SK-N-SH (cell line): Measurements from ENCODE around the gene CHSY3. TPM values are rescaled to one million over a fixed set of nuclear protein-coding genes. Genes with fewer than 3 reads are reported as not detected.

Source experiments
- CTCF ChIA-PET: fragments of 300-600, 350-600 bp; formaldehyde crosslinking; extraction: SDS; loops from one replicate; lab custom pipeline; 2021; lab: Yijun Ruan, JAX
- POLR2A ChIA-PET: fragments of 350-600 bp; sonication (Branson Sonifier 250); formaldehyde crosslinking; extraction: SDS; loops from one replicate; lab custom pipeline; 2020; ENCODE audit warnings: antibody characterized with exemption, inconsistent platforms; lab: Yijun Ruan, JAX
- DNase-seq: peaks from one replicate; pipeline ENCODE4 v3.0.0; 2012
- H2AFZ ChIP-seq: fragments of 200-600 bp; sonication (generic); 2 replicates; pipeline ENCODE4 v1.8.1; 2016; ENCODE audit warnings: antibody characterized with exemption, mild to moderate bottlenecking, low read depth
- H3F3A ChIP-seq: fragments of 200-600 bp; sonication (generic); replicated peaks from 2 replicates; pipeline ENCODE3; 2016; ENCODE audit warnings: antibody characterized with exemption, mild to moderate bottlenecking; ENCODE audit not compliant: insufficient read depth
- H3K27ac ChIP-seq, 2 experiments: fragments of 200-500 bp in 1 of 2; fragments of 200-600 bp in 1 of 2; sonication (Bioruptor generic) in 1 of 2; sonication (generic), shearing (Covaris generic) in 1 of 2; 2 replicates each; pipeline versions ENCODE4 v1.5.1 to v1.6.1; 2014 to 2016; ENCODE audit warnings: low read depth in 2 of 2, inconsistent platforms in 1 of 2, low read length in 1 of 2, mild to moderate bottlenecking in 1 of 2, mixed read lengths in 1 of 2
- H3K27me3 ChIP-seq: fragments of 200-600 bp; sonication (generic), shearing (Covaris generic); 2 replicates; pipeline ENCODE4 v1.6.1; 2016; ENCODE audit warnings: mixed run types; ENCODE audit not compliant: insufficient read depth
- H3K36me3 ChIP-seq, 2 experiments: fragments of 200-500 bp in 1 of 2; fragments of 200-600 bp in 1 of 2; sonication (Bioruptor generic) in 1 of 2; sonication (generic) in 1 of 2; replicated peaks in 1 of 2; 2 replicates each; pipeline versions ENCODE3 to v1.5.1; 2014 to 2016; ENCODE audit warnings: low read length in 1 of 2, mild to moderate bottlenecking in 1 of 2; ENCODE audit not compliant: insufficient read depth in 2 of 2, control insufficient read depth in 1 of 2
- H3K4me1 ChIP-seq, 2 experiments: fragments of 200-500 bp in 1 of 2; fragments of 200-600 bp in 1 of 2; sonication (Bioruptor generic) in 1 of 2; sonication (generic), shearing (Covaris generic) in 1 of 2; 2 replicates each; pipeline versions ENCODE4 v1.5.1 to v1.6.1; 2014 to 2016; ENCODE audit warnings: low read depth in 1 of 2, low read length in 1 of 2, mixed run types in 1 of 2; ENCODE audit not compliant: insufficient read depth in 2 of 2, control insufficient read depth in 1 of 2
- H3K4me2 ChIP-seq: fragments of 200-600 bp; sonication (generic), shearing (Covaris generic); 2 replicates; pipeline ENCODE4 v1.6.1; 2017; ENCODE audit warnings: mixed run types
- H3K4me3 ChIP-seq, 2 experiments: fragments of 200-500 bp in 1 of 2; fragments of 200-600 bp in 1 of 2; sonication (Bioruptor generic) in 1 of 2; sonication (generic), shearing (Covaris generic) in 1 of 2; 2 replicates each; pipeline versions ENCODE4 v1.5.1 to v1.8.1; 2014 to 2016; ENCODE audit warnings: low read depth in 2 of 2, inconsistent platforms in 1 of 2, low read length in 1 of 2, mild to moderate bottlenecking in 1 of 2, mixed read lengths in 1 of 2, moderate library complexity in 1 of 2
- H3K79me2 ChIP-seq: fragments of 200-600 bp; sonication (generic); 2 replicates; pipeline ENCODE4 v1.8.1; 2017; ENCODE audit warnings: mild to moderate bottlenecking; ENCODE audit not compliant: insufficient read depth
- H3K9ac ChIP-seq: fragments of 200-600 bp; sonication (generic); 2 replicates; pipeline ENCODE4 v1.6.1; 2017; ENCODE audit warnings: mixed run types
- H3K9me2 ChIP-seq: fragments of 200-600 bp; sonication (generic); 2 replicates; pipeline ENCODE4 v1.6.1; 2017; ENCODE audit warnings: mixed run types
- H3K9me3 ChIP-seq: fragments of 200-600 bp; sonication (generic); 2 replicates; pipeline ENCODE4 v1.6.1; 2017; ENCODE audit warnings: mixed run types, mild to moderate bottlenecking, moderate library complexity
- H4K20me1 ChIP-seq: fragments of 200-600 bp; sonication (generic); 2 replicates; pipeline ENCODE4 v1.6.1; 2017; ENCODE audit warnings: mild to moderate bottlenecking, mixed run types; ENCODE audit not compliant: insufficient read depth
- CHD2 ChIP-seq: fragments of 150-350 bp; IDR thresholded peaks from 2 replicates; pipeline ENCODE4 v1.6.1; 2018; ENCODE audit warnings: low read length; ENCODE audit not compliant: partially characterized antibody
- ELF1 ChIP-seq: IDR thresholded peaks from 2 replicates; pipeline ENCODE4 v1.4.0; 2012
- EP300 ChIP-seq, 2 experiments: IDR thresholded peaks; 2 replicates each; pipeline versions ENCODE4 v1.4.0 to v1.6.1; 2012; ENCODE audit warnings: borderline replicate concordance in 1 of 2, low read depth in 1 of 2, low read length in 1 of 2
- FOSL2 ChIP-seq: IDR thresholded peaks from 2 replicates; pipeline ENCODE4 v1.4.0; 2012; ENCODE audit warnings: low read depth, mild to moderate bottlenecking, moderate library complexity, borderline replicate concordance
- FOXJ3 ChIP-seq: sonication (generic); formaldehyde crosslinking; IDR thresholded peaks from 2 replicates; pipeline ENCODE4 v1.5.1; 2020; ENCODE audit warnings: mild to moderate bottlenecking, missing genetic modification reagents
- FOXM1 ChIP-seq: IDR thresholded peaks from 2 replicates; pipeline ENCODE4 v1.4.0; 2012; ENCODE audit warnings: low read depth, mild to moderate bottlenecking
- GATA2 ChIP-seq: sonication (generic); formaldehyde crosslinking; IDR thresholded peaks from 2 replicates; pipeline ENCODE4 v1.5.0; 2020; ENCODE audit warnings: mild to moderate bottlenecking, missing genetic modification reagents
- JUND ChIP-seq: IDR thresholded peaks from 2 replicates; pipeline ENCODE4 v1.4.0; 2012
- MEF2A ChIP-seq: IDR thresholded peaks from 2 replicates; pipeline ENCODE4 v1.4.0; 2012; ENCODE audit warnings: low read depth, borderline replicate concordance
- MXI1 ChIP-seq: IDR thresholded peaks from 2 replicates; pipeline ENCODE4 v1.6.1; 2012; ENCODE audit warnings: mild to moderate bottlenecking, low read depth, low read length, improper control_type of control experiment
- POLR2AphosphoS5 ChIP-seq: IDR thresholded peaks from 2 replicates; pipeline ENCODE4 v1.6.1; 2012; ENCODE audit warnings: low read depth, low read length
- RFX5 ChIP-seq: IDR thresholded peaks from 2 replicates; pipeline ENCODE4 v1.6.1; 2012; ENCODE audit warnings: mild to moderate bottlenecking, improper control_type of control experiment, low read length
- SIN3A ChIP-seq: IDR thresholded peaks from 2 replicates; pipeline ENCODE4 v1.6.1; 2012; ENCODE audit warnings: low read depth, mild to moderate bottlenecking, low read length, moderate library complexity, borderline replicate concordance
- SMC3 ChIP-seq: IDR thresholded peaks from 2 replicates; pipeline ENCODE4 v1.6.1; 2012; ENCODE audit warnings: low read depth, low read length, improper control_type of control experiment
- TAF1 ChIP-seq: IDR thresholded peaks from 2 replicates; pipeline ENCODE4 v1.6.1; 2012; ENCODE audit warnings: low read depth, mild to moderate bottlenecking, low read length, moderate library complexity, borderline replicate concordance
- YY1 ChIP-seq: IDR thresholded peaks from 2 replicates; pipeline ENCODE4 v1.4.0; 2012; ENCODE audit warnings: low read depth, mild to moderate bottlenecking
- WGBS: methylation state at CpG from one replicate; pipeline ENCODE4 v1.1.6; 2017; ENCODE audit warnings: low lambda C conversion rate; 5-methylcytosine and 5-hydroxymethylcytosine counted together
- polyA plus RNA-seq, 3 experiments: library from polyadenylated mRNA; depleted of rRNA; stranded (reverse); fragments of >200 nt; gene quantifications; 2 replicates each; pipeline ENCODE4 v1.2.3, GENCODE V29; 2012
- TF ChIP-seq, protein P1 (sequence below): IDR thresholded peaks from 2 replicates; pipeline ENCODE4 v1.6.1; 2012; ENCODE audit warnings: mild to moderate bottlenecking, low read depth, low read length, moderate library complexity
- TF ChIP-seq, protein P2 (sequence below): fragments of 150-350 bp; IDR thresholded peaks from 2 replicates; pipeline ENCODE4 v1.6.1; 2017; ENCODE audit warnings: antibody characterized with exemption, low read length, low read depth, borderline replicate concordance
- TF ChIP-seq, protein P3 (sequence below): IDR thresholded peaks from 2 replicates; pipeline ENCODE4; 2012

Gene CHSY3
- polyA plus RNA-seq, 1 of the 3 experiments (the other 2 are of a cell fraction), result not detected

DNA sequence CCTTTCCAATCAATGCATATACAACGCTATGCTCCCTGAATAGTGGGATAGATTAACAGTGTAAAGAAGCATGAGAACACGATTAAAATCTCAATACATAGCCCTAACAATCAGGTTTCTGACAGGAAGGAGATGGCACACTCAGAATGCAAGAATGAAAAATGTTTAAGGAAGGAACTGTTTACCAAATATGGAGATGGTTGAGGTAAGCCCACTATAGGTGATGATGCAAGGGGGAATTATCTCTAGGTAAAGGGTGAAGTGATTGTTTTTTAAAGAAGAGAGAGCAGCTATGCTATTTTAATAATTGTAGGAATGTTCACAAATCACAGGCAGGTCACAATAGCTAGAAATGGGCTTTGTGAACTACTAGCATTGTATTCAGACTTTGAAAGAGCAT lies 302.4 kb downstream of the CHSY3 start:
- TF ChIP-seq YY1 (no peak), FOXJ3 (CRISPR knock-in tag) (no peak), MEF2A (no peak), SMC3 (no peak), CHD2 (no peak), POLR2AphosphoS5 (no peak), FOSL2 (no peak), SIN3A (no peak)
- TF ChIP-seq, protein P1, sequence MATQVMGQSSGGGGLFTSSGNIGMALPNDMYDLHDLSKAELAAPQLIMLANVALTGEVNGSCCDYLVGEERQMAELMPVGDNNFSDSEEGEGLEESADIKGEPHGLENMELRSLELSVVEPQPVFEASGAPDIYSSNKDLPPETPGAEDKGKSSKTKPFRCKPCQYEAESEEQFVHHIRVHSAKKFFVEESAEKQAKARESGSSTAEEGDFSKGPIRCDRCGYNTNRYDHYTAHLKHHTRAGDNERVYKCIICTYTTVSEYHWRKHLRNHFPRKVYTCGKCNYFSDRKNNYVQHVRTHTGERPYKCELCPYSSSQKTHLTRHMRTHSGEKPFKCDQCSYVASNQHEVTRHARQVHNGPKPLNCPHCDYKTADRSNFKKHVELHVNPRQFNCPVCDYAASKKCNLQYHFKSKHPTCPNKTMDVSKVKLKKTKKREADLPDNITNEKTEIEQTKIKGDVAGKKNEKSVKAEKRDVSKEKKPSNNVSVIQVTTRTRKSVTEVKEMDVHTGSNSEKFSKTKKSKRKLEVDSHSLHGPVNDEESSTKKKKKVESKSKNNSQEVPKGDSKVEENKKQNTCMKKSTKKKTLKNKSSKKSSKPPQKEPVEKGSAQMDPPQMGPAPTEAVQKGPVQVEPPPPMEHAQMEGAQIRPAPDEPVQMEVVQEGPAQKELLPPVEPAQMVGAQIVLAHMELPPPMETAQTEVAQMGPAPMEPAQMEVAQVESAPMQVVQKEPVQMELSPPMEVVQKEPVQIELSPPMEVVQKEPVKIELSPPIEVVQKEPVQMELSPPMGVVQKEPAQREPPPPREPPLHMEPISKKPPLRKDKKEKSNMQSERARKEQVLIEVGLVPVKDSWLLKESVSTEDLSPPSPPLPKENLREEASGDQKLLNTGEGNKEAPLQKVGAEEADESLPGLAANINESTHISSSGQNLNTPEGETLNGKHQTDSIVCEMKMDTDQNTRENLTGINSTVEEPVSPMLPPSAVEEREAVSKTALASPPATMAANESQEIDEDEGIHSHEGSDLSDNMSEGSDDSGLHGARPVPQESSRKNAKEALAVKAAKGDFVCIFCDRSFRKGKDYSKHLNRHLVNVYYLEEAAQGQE, result no peak
- Histone ChIP-seq H3K4me2 (no peak overlapping the region), H2AFZ (no peak overlapping the region), H3K27ac (no peak overlapping the region), H3K4me1 (no peaks in the 10 kb centered on the region), H3K27me3 (no peaks in the 10 kb centered on the region), H3K9me3 (no peaks in the 10 kb centered on the region), H3K79me2 (no peaks in the 10 kb centered on the region), H3K4me3 (no peak overlapping the region), H3K9ac (no peak overlapping the region), H3F3A (no peaks in the 10 kb centered on the region), H3K9me2 (no peaks in the 10 kb centered on the region), H3K36me3 (no peaks in the 10 kb centered on the region), H4K20me1 (no peaks in the 10 kb centered on the region)
- 0% methylated on average over 2 of the region's 2 CpGs for WGBS
- CTCF ChIA-PET, result no interaction called here
- POLR2A ChIA-PET, result no interaction called here
- DNase-seq, result no peak

DNA sequence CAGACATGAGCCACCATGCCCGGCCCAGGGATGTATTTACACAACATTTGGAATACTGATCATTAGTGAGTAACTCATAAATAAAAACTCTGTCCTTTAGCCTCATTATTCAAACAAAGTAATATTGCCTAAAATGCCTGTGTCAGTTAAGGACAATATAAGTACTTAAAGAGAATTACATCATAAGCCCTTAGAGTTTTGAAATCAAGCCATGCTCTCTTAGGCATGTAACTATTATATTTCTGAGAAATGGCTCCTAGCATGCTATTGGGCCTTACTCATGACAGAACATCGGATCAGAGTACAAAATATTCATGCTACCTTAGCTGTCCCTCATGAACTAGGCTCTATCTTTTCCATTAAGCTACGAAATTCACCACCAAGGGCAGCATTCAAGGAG lies 309.3 kb downstream of the CHSY3 start:
- H3K27ac ChIP-seq, result no peak overlapping the region
- H3K9me2 ChIP-seq, result no peaks in the 10 kb centered on the region
- POLR2A ChIA-PET, result no interaction called here
- no peak overlapping the region for H3K4me3 ChIP-seq
- H3K27me3 ChIP-seq, result no peaks in the 10 kb centered on the region
- 3% methylated on average over 3 of the region's 3 CpGs for WGBS
- H3K9me3 ChIP-seq, result no peaks in the 10 kb centered on the region
- no peaks in the 10 kb centered on the region for H3K4me1 ChIP-seq
- no peak for TF ChIP-seq FOSL2
- TF ChIP-seq, all 33 proteins: peak for 0
- Histone ChIP-seq H3F3A (no peaks in the 10 kb centered on the region), H2AFZ (no peak overlapping the region), H3K9ac (no peak overlapping the region), H3K79me2 (no peaks in the 10 kb centered on the region), H3K36me3 (no peaks in the 10 kb centered on the region), H3K4me2 (no peak overlapping the region), H4K20me1 (no peaks in the 10 kb centered on the region)
- DNase-seq, result no peak
- CTCF ChIA-PET, result no interaction called here

DNA sequence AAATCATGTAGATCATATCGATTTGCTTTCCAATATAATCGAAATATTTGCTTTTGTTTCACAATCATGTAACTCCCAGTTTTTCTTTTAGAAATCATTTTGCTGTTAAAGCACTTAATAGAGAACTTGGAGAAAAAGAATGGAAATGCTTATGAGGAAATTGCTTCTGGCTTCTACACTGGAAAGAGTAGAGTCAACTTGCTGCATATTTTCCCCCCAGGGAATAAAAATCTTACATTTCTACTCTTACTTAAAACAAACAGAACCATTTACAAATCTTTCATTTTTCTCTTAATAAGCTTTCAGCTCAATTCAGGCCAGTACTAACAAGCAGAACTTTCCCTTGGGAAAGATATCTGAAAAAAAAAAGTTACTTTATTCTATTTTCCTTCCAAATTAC lies 312.0 kb downstream of the CHSY3 start:
- WGBS, result 4% methylated on average over 2 of the region's 2 CpGs
- CTCF ChIA-PET, result no interaction called here
- H3K4me1 ChIP-seq, result no peaks in the 10 kb centered on the region
- no peaks in the 10 kb centered on the region for H3K9me2 ChIP-seq
- DNase-seq, result no peak
- no peaks in the 10 kb centered on the region for H3K27me3 ChIP-seq
- no peak overlapping the region for H3K27ac ChIP-seq
- no peak overlapping the region for H3K4me3 ChIP-seq
- no peaks in the 10 kb centered on the region for H3K9me3 ChIP-seq
- no peak overlapping the region for H3K4me2 ChIP-seq
- no peak overlapping the region for H2AFZ ChIP-seq
- no peaks in the 10 kb centered on the region for H3K36me3 ChIP-seq
- no peaks in the 10 kb centered on the region for H3F3A ChIP-seq
- no peaks in the 10 kb centered on the region for H3K79me2 ChIP-seq
- H3K9ac ChIP-seq, result no peak overlapping the region
- POLR2A ChIA-PET, result no interaction called here
- H4K20me1 ChIP-seq, result no peaks in the 10 kb centered on the region
- TF ChIP-seq EP300 (IDR thresholded peaks at IDR 0.05; ENCODE audit: borderline replicate concordance in 1 of 2, low read depth in 1 of 2, low read length in 1 of 2), result no peak
- no peak for TF ChIP-seq JUND
- no peak for TF ChIP-seq TAF1
- TF ChIP-seq GATA2 (CRISPR knock-in tag), result no peak
- no peak for TF ChIP-seq SIN3A
- TF ChIP-seq SMC3, result no peak
- TF ChIP-seq, protein P2, sequence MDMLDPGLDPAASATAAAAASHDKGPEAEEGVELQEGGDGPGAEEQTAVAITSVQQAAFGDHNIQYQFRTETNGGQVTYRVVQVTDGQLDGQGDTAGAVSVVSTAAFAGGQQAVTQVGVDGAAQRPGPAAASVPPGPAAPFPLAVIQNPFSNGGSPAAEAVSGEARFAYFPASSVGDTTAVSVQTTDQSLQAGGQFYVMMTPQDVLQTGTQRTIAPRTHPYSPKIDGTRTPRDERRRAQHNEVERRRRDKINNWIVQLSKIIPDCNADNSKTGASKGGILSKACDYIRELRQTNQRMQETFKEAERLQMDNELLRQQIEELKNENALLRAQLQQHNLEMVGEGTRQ, result no peak
- TF ChIP-seq FOXM1, result no peak
- no peak for TF ChIP-seq ELF1
- TF ChIP-seq MXI1, result no peak
- TF ChIP-seq RFX5, result no peak
- TF ChIP-seq POLR2AphosphoS5, result no peak
- TF ChIP-seq, protein P3, sequence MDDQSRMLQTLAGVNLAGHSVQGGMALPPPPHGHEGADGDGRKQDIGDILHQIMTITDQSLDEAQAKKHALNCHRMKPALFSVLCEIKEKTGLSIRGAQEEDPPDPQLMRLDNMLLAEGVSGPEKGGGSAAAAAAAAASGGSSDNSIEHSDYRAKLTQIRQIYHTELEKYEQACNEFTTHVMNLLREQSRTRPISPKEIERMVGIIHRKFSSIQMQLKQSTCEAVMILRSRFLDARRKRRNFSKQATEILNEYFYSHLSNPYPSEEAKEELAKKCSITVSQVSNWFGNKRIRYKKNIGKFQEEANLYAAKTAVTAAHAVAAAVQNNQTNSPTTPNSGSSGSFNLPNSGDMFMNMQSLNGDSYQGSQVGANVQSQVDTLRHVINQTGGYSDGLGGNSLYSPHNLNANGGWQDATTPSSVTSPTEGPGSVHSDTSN, result no peak
